Neural cell (in vitro differentiated cells): Measurements from ENCODE around the gene HDAC3. TPM values are rescaled to one million over a fixed set of nuclear protein-coding genes. Genes with fewer than 3 reads are reported as not detected.

Experiments
- H2AFZ ChIP-seq: fragments of 200-600, 300-800 bp; sonication (generic), shearing (Covaris generic); 2 replicates; pipeline ENCODE4 v1.6.0; 2014; ENCODE audit warnings: low read depth, mild to moderate bottlenecking, antibody characterized with exemption, low read length, moderate library complexity
- H3F3A ChIP-seq: fragments of 200-600 bp; shearing (Covaris generic); 2 replicates; pipeline ENCODE4 v1.6.1; 2016; ENCODE audit warnings: mild to moderate bottlenecking, moderate library complexity, mixed read lengths, antibody characterized with exemption, low read length; ENCODE audit not compliant: insufficient read depth, poor library complexity, severe bottlenecking
- H3K27ac ChIP-seq: fragments of 200-600, 300-800 bp; sonication (generic), shearing (Covaris generic); 2 replicates; pipeline ENCODE4 v1.5.1; 2014; ENCODE audit warnings: mild to moderate bottlenecking, low read length, moderate library complexity
- H3K27me3 ChIP-seq: fragments of 300-800, 200-600 bp; sonication (generic), shearing (Covaris generic); 2 replicates; pipeline ENCODE4 v1.6.0; 2014; ENCODE audit warnings: mild to moderate bottlenecking, low read depth, low read length, moderate library complexity; ENCODE audit not compliant: insufficient read depth
- H3K36me3 ChIP-seq: fragments of 300-800, 200-600 bp; sonication (generic), shearing (Covaris generic); 2 replicates; pipeline ENCODE4 v1.5.1; 2014; ENCODE audit warnings: mild to moderate bottlenecking, antibody characterized with exemption, low read length, moderate library complexity; ENCODE audit not compliant: insufficient read depth
- H3K4me2 ChIP-seq: fragments of 300-800, 200-600 bp; sonication (generic), shearing (Covaris generic); 2 replicates; pipeline ENCODE4 v1.6.0; 2014; ENCODE audit warnings: mild to moderate bottlenecking, low read length
- H3K4me3 ChIP-seq: fragments of 300-800, 200-600 bp; sonication (generic), shearing (Covaris generic); 2 replicates; pipeline ENCODE4 v1.5.1; 2014; ENCODE audit warnings: mild to moderate bottlenecking, low read length, moderate library complexity
- H3K79me2 ChIP-seq: fragments of 200-600 bp; shearing (Covaris generic); replicated peaks from 2 replicates; pipeline ENCODE4 v1.6.0; 2014; ENCODE audit warnings: mild to moderate bottlenecking, low read length, moderate library complexity; ENCODE audit not compliant: insufficient read depth
- H3K9ac ChIP-seq: fragments of 300-800, 200-600 bp; sonication (generic), shearing (Covaris generic); 2 replicates; pipeline ENCODE4 v1.6.1; 2016; ENCODE audit warnings: mild to moderate bottlenecking, low read length, mixed read lengths
- H3K9me2 ChIP-seq: fragments of 200-600 bp; shearing (Covaris generic); 2 replicates; pipeline ENCODE4 v1.6.1; 2016; ENCODE audit warnings: mild to moderate bottlenecking, low read length, mixed read lengths; ENCODE audit not compliant: insufficient read depth
- H3K9me3 ChIP-seq: fragments of 200-600, 300-800 bp; sonication (generic), shearing (Covaris generic); 2 replicates; pipeline ENCODE4 v1.6.1; 2016; ENCODE audit warnings: mild to moderate bottlenecking, mixed run types, low read length, moderate library complexity, mixed read lengths
- H4K20me1 ChIP-seq: fragments of 200-600 bp; shearing (Covaris generic); 2 replicates; pipeline ENCODE4 v1.6.1; 2016; ENCODE audit warnings: mild to moderate bottlenecking, mixed run types; ENCODE audit not compliant: insufficient read depth
- CTCF ChIP-seq: fragments of 450-650 bp; IDR thresholded peaks from 2 replicates; pipeline ENCODE4 v1.5.1; 2014; ENCODE audit warnings: antibody characterized with exemption, mild to moderate bottlenecking, moderate library complexity; ENCODE audit not compliant: poor library complexity, severe bottlenecking
- EP300 ChIP-seq: fragments of 450-650 bp; conservative IDR thresholded peaks from 2 replicates; pipeline ENCODE4 v1.6.1; 2014; ENCODE audit warnings: antibody characterized with exemption, mild to moderate bottlenecking, moderate library complexity; ENCODE audit not compliant: poor library complexity, severe bottlenecking
- EZH2 ChIP-seq: fragments of 200-600, 300-800 bp; shearing (Covaris generic), sonication (generic); IDR thresholded peaks from 2 replicates; pipeline ENCODE4 v1.6.1; 2014; ENCODE audit warnings: antibody characterized with exemption, low read length, borderline replicate concordance, mild to moderate bottlenecking; ENCODE audit not compliant: insufficient read depth, poor library complexity, severe bottlenecking
- MXI1 ChIP-seq: fragments of 450-650 bp; conservative IDR thresholded peaks from 2 replicates; pipeline ENCODE4 v1.6.1; 2014; ENCODE audit warnings: antibody characterized with exemption, mild to moderate bottlenecking; ENCODE audit not compliant: poor library complexity, severe bottlenecking
- POLR2AphosphoS5 ChIP-seq: IDR thresholded peaks from 2 replicates; pipeline ENCODE4 v1.6.1; 2012
- RAD21 ChIP-seq: fragments of 450-650 bp; conservative IDR thresholded peaks from 2 replicates; pipeline ENCODE4 v1.6.1; 2014; ENCODE audit warnings: antibody characterized with exemption, mild to moderate bottlenecking, moderate library complexity
- REST ChIP-seq: IDR thresholded peaks from 2 replicates; pipeline ENCODE4 v1.6.1; 2012; ENCODE audit warnings: borderline replicate concordance
- SMC3 ChIP-seq: fragments of 450-650 bp; conservative IDR thresholded peaks from 2 replicates; pipeline ENCODE4 v1.6.1; 2014; ENCODE audit warnings: antibody characterized with exemption, mild to moderate bottlenecking, moderate library complexity; ENCODE audit not compliant: poor library complexity
- TAF1 ChIP-seq: IDR thresholded peaks from 2 replicates; pipeline ENCODE4 v1.6.1; 2012; ENCODE audit warnings: low read depth
- polyA plus RNA-seq: library from polyadenylated mRNA; depleted of rRNA; stranded (reverse); fragments of >200 nt; gene quantifications from 2 replicates; pipeline ENCODE4 v1.2.3, GENCODE V29; 2014

HDAC3 gene
- polyA plus RNA-seq, 1 donor from 2014 or later: 115 TPM

- H3K27ac ChIP-seq: no peak overlapping the region
- H4K20me1 ChIP-seq: no peaks in the 10 kb centered on the region
- no peaks in the 10 kb centered on the region for H3K9me3 ChIP-seq
- H3K27me3 ChIP-seq: peaks cover 2% of the 10 kb centered on the region
- H3K79me2 ChIP-seq: no peaks in the 10 kb centered on the region
- H3K4me3 ChIP-seq: no peak overlapping the region
- H3K4me2 ChIP-seq: no peak overlapping the region
- no peak overlapping the region for H2AFZ ChIP-seq
- no peaks in the 10 kb centered on the region for H3F3A ChIP-seq
- no peak overlapping the region for H3K9ac ChIP-seq
- TF ChIP-seq MXI1 (no peak), CTCF (no peak), EP300 (no peak), SMC3 (no peak), REST (no peak), RAD21 (no peak), POLR2AphosphoS5 (no peak)
- no peaks in the 10 kb centered on the region for H3K36me3 ChIP-seq
- H3K9me2 ChIP-seq: no peaks in the 10 kb centered on the region
These were observed 19.7 kb upstream of the HDAC3 start for GRCh38 chr5:141656396-141656795.

DNA sequence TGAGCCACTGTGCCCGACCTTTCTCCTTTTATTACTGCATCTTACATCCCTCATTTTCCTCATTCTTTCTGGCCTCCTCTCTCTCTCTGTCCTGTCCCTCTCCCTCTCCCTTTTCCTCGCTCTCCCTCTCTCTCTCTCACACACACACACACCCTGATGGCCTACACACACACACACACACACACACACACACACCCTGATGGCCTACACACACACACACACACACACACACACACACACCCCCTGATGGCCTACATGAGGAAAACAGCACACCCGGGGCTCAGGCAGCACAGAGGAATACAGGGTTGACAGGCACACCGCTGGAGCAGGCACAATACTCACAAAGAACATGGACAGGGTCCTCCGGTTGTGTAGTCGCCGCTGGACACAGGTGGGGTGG is 18.4 kb upstream of the HDAC3 start:
- H3K36me3 ChIP-seq: no peaks in the 10 kb centered on the region
- no peak overlapping the region for H2AFZ ChIP-seq
- no peak for TF ChIP-seq SMC3
- no peak for TF ChIP-seq TAF1
- TF ChIP-seq EZH2: no peak
- no peak for TF ChIP-seq EP300
- TF ChIP-seq REST: no peak
- no peak for TF ChIP-seq RAD21
- no peak for TF ChIP-seq MXI1
- TF ChIP-seq CTCF: no peak
- TF ChIP-seq POLR2AphosphoS5: no peak
- H3K27ac ChIP-seq: no peak overlapping the region
- H3K4me2 ChIP-seq: no peak overlapping the region
- peaks cover 5% of the 10 kb centered on the region for H3K27me3 ChIP-seq
- H3K9ac ChIP-seq: no peak overlapping the region
- H3K9me2 ChIP-seq: no peaks in the 10 kb centered on the region
- no peaks in the 10 kb centered on the region for H4K20me1 ChIP-seq
- no peak overlapping the region for H3K4me3 ChIP-seq
- no peaks in the 10 kb centered on the region for H3F3A ChIP-seq
- no peaks in the 10 kb centered on the region for H3K9me3 ChIP-seq
- no peaks in the 10 kb centered on the region for H3K79me2 ChIP-seq
